GM13977 (cell line): Measurements from ENCODE around the gene RBSN.
"Not testable (repeated sequence)": the region's sequence is repeated elsewhere in the genome, so short reads cannot be mapped to it uniquely, and the experiment has no call there.

Experiments used
- DNase-seq: peaks from one replicate; pipeline ENCODE4 v3.0.0; 2012; ENCODE audit warnings: low spot score
- in situ Hi-C: fragments of 300-500 bp; cut with MboI; formaldehyde crosslinking; loops from one replicate; pipeline ENCODE4 v1.12.0; 2022; ENCODE audit warnings: low sequenced_read_pairs, low pct_unique_long_range_greater_than_20kb, mixed read lengths, inconsistent platforms; ENCODE audit not compliant: unreplicated experiment
- TF ChIP-seq, protein P1 (sequence below): IDR thresholded peaks from 2 replicates; pipeline ENCODE4 v1.5.1; 2012; ENCODE audit warnings: mild to moderate bottlenecking, control low read depth; ENCODE audit not compliant: insufficient read depth; ENCODE audit errors: extremely low read depth, missing control alignments

The RBSN gene

DNA sequence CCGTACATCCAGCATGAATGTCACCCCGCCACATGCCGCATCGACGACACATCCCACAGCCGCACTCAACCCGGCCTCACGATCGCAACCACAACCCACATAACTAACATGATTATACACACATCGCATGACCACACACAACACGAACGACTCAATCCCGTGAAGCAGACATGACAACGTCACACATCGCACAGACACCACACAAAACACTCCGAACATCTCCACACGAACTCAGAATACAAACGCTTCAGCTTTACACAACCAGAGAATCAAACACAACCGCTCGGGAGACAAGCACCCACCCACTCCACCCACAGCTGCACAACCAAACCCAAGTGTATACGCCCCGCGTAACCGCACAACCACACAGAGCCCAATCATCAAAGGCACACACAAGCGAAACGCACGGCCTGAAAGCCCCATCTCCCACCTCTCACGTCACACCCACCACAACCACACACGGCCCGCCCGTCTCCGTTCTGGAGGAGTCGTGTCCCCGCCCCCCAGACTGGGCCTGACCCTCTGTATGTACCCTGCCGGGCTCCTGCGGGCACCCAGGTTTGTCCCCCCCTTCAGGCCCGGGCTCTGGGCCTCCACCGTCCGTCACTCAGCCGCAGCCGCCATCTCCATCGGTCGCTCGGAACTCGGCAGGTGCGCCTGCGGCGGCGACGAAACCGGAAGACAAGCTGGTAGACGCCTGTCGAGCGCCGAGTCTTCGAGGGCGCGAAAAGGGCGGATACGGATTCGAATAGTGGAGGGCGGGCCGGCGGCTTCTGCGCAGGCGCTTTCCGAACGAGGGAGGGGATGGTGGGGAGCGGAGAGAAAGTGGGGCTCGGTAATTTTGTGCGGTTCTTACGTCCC, at the start of gene RBSN:
Gene RBSN (minus strand): TSS at position 646 of the 861 bp plus-strand sequence. CDS start 3,028 bp downstream, outside the sequence.
- TF ChIP-seq, protein P1, sequence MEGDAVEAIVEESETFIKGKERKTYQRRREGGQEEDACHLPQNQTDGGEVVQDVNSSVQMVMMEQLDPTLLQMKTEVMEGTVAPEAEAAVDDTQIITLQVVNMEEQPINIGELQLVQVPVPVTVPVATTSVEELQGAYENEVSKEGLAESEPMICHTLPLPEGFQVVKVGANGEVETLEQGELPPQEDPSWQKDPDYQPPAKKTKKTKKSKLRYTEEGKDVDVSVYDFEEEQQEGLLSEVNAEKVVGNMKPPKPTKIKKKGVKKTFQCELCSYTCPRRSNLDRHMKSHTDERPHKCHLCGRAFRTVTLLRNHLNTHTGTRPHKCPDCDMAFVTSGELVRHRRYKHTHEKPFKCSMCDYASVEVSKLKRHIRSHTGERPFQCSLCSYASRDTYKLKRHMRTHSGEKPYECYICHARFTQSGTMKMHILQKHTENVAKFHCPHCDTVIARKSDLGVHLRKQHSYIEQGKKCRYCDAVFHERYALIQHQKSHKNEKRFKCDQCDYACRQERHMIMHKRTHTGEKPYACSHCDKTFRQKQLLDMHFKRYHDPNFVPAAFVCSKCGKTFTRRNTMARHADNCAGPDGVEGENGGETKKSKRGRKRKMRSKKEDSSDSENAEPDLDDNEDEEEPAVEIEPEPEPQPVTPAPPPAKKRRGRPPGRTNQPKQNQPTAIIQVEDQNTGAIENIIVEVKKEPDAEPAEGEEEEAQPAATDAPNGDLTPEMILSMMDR, result no peak
- peak; percentile 91 for DNase-seq
- in situ Hi-C loops, result no loop called here

DNA sequence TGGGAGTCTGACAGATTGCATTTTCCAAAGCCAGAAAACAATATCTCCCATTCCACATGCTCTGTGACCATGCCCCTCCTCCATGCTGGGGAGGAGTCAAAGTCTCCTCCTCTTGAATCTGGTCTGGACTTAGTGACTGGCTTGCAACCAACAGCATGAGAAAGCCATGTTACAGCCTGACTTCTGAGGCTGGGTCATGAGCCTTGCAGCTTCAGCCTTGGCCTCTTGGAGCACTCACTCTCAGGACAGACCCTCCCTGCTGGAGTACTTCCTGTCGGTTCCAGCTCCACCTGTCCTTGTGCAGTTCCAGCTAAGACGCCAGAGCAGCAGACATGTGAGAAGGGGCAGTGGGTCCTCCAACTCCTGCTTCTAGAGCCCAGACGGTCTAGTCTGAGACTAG, 49.7 kb upstream of the RBSN start:
- in situ Hi-C loops, result no loop called here
- no peak for DNase-seq
- TF ChIP-seq, protein P1, result no peak

- in situ Hi-C loops, result not testable (repeated sequence)
These were observed 37.9 kb upstream of the RBSN start for GRCh38 chr3:15136885-15137284.

DNA sequence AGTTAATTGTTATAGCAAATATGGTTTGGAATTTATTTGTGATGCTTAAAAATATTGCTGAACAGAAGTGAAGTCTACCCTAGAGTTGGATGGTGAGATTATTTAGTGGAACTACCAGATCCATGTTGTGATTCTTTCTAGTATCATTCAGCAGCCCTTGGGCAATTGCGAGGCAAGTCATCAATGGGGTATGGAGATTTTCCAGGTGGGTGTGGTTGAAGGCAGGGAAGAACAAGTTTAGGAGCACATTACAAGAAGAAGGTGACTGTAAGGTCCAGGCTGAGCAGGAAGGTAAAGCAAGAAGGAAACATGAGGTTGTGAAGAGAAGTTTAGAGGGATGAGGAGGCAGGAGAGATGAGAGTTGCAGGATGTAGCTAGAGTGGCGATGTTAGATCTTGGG, 36.0 kb upstream of the RBSN start:
- DNase-seq, in situ Hi-C loops: not testable (repeated sequence)

More at GRCh38 chr3:15136885-15137284, 37.9 kb upstream of the RBSN start:
- DNase-seq, result not testable (repeated sequence)

- DNase-seq, in situ Hi-C loops: not testable (repeated sequence)
These were observed 29.5 kb upstream of the RBSN start for GRCh38 chr3:15128403-15128802.

- in situ Hi-C loops, DNase-seq: not testable (repeated sequence)
These were observed 28.0 kb upstream of the RBSN start for GRCh38 chr3:15126975-15127374.

- no peak for DNase-seq
- TF ChIP-seq, protein P1, result no peak
- in situ Hi-C loops, result loop anchor here (25.0 kb wide), 1 partner anchor 290 kb away; no protein-coding TSS in a partner anchor
These were observed 23.4 kb upstream of the RBSN start for GRCh38 chr3:15122398-15122797.

- in situ Hi-C loops, result loop anchor here (25.0 kb wide), 1 partner anchor 290 kb away; no protein-coding TSS in a partner anchor
- TF ChIP-seq, protein P1, result no peak
- DNase-seq, result no peak
These were observed 23.0 kb upstream of the RBSN start for GRCh38 chr3:15121936-15122335.
